ENCODE results near the gene RBMS3. TPM values are rescaled to one million over a fixed set of nuclear protein-coding genes. Genes with fewer than 3 reads are reported as not detected.

The RBMS3 gene
- total RNA-seq, 1 donor from 2014 or later: 70.0 TPM

- TF ChIP-seq POLR2A (IDR thresholded peaks at IDR 0.05) (no peak), CTCF (IDR thresholded peaks at IDR 0.05) (no peak), POLR2AphosphoS5 (IDR thresholded peaks at IDR 0.05; ENCODE audit: insufficient read depth in 1 of 2, low read depth in 1 of 2) (no peak)
- H3K27ac ChIP-seq: no peak overlapping the region
- intact Hi-C loops (cut with DNase I): loop anchor here (10.0 kb wide), 2 partner anchors 176 to 406 kb away; partner anchors contain the start of gene RBMS3
- H3K4me1 ChIP-seq: peaks cover 16% of the 10 kb centered on the region
- H3K36me3 ChIP-seq: no peaks in the 10 kb centered on the region
- DNase-seq (ENCODE audit: extremely low spot score in 2 of 2): no peak
- H3K27me3 ChIP-seq: no peaks in the 10 kb centered on the region
- H3K4me3 ChIP-seq: no peak overlapping the region
- H3K9me3 ChIP-seq: no peaks in the 10 kb centered on the region
Measured at GRCh38 chr3:29690686-29691353, 409.9 kb downstream of the RBMS3 start.

DNA sequence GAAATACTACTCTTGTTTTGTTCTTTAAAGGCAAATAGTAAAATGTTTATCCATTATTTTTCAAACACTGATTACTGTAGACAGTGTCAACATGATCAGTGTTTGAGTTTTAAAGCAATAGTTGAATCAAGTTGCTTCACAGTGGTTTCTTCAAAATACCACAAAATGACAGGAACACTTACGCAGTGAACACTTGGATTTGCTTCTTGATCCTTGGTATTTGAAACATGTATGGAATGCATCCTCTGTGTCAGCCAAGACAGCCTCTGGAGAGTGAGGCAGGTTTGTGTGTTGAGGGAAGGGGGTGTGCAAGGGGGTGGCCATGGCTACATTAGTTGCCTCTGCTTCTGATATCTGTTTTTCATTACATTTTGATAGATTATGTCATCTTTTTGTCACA, 413.0 kb downstream of the RBMS3 start:
- no peak for DNase-seq (ENCODE audit: extremely low spot score in 2 of 2)
- H3K4me3 ChIP-seq: no peak overlapping the region
- no peaks in the 10 kb centered on the region for H3K36me3 ChIP-seq
- no peaks in the 10 kb centered on the region for H3K27me3 ChIP-seq
- no peaks in the 10 kb centered on the region for H3K9me3 ChIP-seq
- H3K27ac ChIP-seq: no peak overlapping the region
- TF ChIP-seq POLR2AphosphoS5 (IDR thresholded peaks at IDR 0.05; ENCODE audit: insufficient read depth in 1 of 2, low read depth in 1 of 2): no peak
- no peak for TF ChIP-seq POLR2A (IDR thresholded peaks at IDR 0.05)
- no peak for TF ChIP-seq CTCF (IDR thresholded peaks at IDR 0.05)
- H3K4me1 ChIP-seq: peaks cover 28% of the 10 kb centered on the region
- intact Hi-C loops (cut with DNase I): loop anchor here (10.0 kb wide), 2 partner anchors 179 to 409 kb away; partner anchors contain the start of gene RBMS3

DNA sequence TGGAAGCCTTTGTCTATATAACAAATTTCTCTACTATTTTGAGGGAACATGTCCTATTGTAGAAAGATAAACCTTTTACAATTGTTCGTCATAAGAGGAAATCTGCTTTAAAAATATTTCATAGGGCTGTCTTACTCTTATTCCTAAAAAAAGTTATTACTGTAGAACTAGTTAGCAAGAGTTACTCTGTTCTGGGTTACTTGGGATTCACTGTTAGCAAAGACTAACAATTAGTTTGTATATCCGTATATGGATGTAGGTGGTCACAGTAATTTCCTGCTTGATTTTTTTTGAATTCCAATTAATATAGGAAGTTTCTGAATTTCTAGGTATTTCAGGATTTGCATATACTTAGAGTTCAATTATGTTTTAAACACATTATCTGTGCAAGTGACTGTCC, 413.5 kb downstream of the RBMS3 start:
- TF ChIP-seq CTCF (IDR thresholded peaks at IDR 0.05) (no peak), POLR2A (IDR thresholded peaks at IDR 0.05) (no peak), POLR2AphosphoS5 (IDR thresholded peaks at IDR 0.05; ENCODE audit: insufficient read depth in 1 of 2, low read depth in 1 of 2) (no peak)
- DNase-seq (ENCODE audit: extremely low spot score in 2 of 2): no peak
- Histone ChIP-seq H3K27ac (no peak overlapping the region), H3K9me3 (no peaks in the 10 kb centered on the region), H3K4me3 (no peak overlapping the region), H3K4me1 (peaks cover 28% of the 10 kb centered on the region), H3K36me3 (no peaks in the 10 kb centered on the region), H3K27me3 (no peaks in the 10 kb centered on the region)
- intact Hi-C loops (cut with DNase I): loop anchor here (10.0 kb wide), 2 partner anchors 180 to 410 kb away; partner anchors contain the start of gene RBMS3

DNA sequence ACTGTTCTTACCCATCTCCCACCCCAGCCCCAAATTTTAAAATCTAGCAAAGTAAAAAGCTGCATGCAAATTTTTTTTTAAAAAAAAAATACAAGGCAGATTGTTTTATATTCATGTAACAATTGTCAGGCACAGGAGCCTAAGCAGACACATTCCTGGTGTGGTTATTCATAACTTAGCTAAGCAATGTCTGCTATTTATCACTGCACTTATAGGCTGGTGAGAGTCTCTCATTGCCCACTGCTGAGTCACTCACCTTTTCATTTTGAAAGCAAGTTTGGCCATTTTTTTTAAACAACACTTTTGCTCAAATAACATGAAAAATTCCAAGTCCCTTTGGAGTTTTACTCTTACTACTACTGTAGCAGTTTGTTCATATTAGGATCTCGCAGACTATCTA, 413.9 kb downstream of the RBMS3 start:
- no peaks in the 10 kb centered on the region for H3K27me3 ChIP-seq
- peaks cover 28% of the 10 kb centered on the region for H3K4me1 ChIP-seq
- no peak for TF ChIP-seq CTCF (IDR thresholded peaks at IDR 0.05)
- intact Hi-C loops (cut with DNase I): loop anchor here (10.0 kb wide), 2 partner anchors 180 to 410 kb away; partner anchors contain the start of gene RBMS3
- H3K27ac ChIP-seq: peak overlapping the region; percentile 57
- no peaks in the 10 kb centered on the region for H3K9me3 ChIP-seq
- H3K4me3 ChIP-seq: no peak overlapping the region
- H3K36me3 ChIP-seq: no peaks in the 10 kb centered on the region
- no peak for DNase-seq (ENCODE audit: extremely low spot score in 2 of 2)

- Histone ChIP-seq H3K36me3 (no peaks in the 10 kb centered on the region), H3K9me3 (no peaks in the 10 kb centered on the region), H3K27me3 (no peaks in the 10 kb centered on the region), H3K4me3 (no peak overlapping the region), H3K27ac (peak overlapping the region; percentile 57), H3K4me1 (peaks cover 28% of the 10 kb centered on the region)
- no peak for DNase-seq (ENCODE audit: extremely low spot score in 2 of 2)
- no peak for TF ChIP-seq POLR2AphosphoS5 (IDR thresholded peaks at IDR 0.05; ENCODE audit: insufficient read depth in 1 of 2, low read depth in 1 of 2)
- no peak for TF ChIP-seq POLR2A (IDR thresholded peaks at IDR 0.05)
- TF ChIP-seq CTCF (IDR thresholded peaks at IDR 0.05): no peak
- intact Hi-C loops (cut with DNase I): loop anchor here (10.0 kb wide), 2 partner anchors 180 to 410 kb away; partner anchors contain the start of gene RBMS3
Measured at GRCh38 chr3:29695201-29695600, 414.3 kb downstream of the RBMS3 start.

Measured in vagina (tissue), 2 donors.